Hematopoietic multipotent progenitor cell treated with erythropoietin and hydrocortisone succinate and interleukin-3 and kit ligand, for 15 days (in vitro differentiated cells): ENCODE results near the gene CRIM1.

Experiments used
- DNase-seq: peaks from one replicate; pipeline ENCODE4 v3.0.0-alpha.2; 2015; ENCODE audit warnings: low spot score

Gene CRIM1

DNA sequence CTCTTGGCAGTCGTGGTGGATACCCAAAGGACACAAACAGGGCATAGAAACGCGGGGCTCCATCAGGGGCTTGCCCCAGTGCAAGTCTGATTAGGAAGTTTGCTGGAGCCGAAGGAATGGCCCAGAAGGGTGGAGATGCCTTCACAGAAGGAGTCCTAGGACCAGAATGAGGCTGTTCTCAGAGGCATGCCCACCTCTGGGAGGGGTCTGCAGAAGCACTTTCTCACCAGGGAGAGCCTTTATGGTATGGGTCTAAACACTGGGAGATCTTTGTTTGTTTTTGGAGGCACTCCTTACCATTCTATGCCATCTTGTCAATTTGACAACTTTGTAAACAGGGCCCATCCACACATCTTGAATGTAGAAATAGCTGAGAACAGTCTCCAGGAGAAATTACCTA is 75.0 kb downstream of the CRIM1 start:
- no peak for DNase-seq

DNA sequence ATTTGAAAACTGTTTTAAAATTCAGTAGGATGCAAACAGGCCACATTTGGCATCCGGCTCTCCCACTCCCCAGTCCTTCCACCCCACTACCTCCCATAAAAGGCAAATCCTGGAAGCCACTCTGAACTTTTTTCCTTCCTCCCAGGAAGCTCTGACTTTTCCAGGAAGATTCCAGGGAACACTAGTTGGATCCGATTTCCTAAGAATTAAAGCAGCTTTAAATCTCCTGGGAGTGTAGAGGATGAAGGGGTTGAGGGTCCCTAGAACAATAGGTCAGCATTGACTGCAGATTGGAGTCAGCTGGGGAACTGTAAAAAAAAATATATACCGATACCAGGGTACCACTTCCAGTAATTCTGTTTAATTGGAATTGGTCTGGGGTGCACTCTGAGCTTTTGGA is 76.9 kb downstream of the CRIM1 start:
- DNase-seq: no peak

DNA sequence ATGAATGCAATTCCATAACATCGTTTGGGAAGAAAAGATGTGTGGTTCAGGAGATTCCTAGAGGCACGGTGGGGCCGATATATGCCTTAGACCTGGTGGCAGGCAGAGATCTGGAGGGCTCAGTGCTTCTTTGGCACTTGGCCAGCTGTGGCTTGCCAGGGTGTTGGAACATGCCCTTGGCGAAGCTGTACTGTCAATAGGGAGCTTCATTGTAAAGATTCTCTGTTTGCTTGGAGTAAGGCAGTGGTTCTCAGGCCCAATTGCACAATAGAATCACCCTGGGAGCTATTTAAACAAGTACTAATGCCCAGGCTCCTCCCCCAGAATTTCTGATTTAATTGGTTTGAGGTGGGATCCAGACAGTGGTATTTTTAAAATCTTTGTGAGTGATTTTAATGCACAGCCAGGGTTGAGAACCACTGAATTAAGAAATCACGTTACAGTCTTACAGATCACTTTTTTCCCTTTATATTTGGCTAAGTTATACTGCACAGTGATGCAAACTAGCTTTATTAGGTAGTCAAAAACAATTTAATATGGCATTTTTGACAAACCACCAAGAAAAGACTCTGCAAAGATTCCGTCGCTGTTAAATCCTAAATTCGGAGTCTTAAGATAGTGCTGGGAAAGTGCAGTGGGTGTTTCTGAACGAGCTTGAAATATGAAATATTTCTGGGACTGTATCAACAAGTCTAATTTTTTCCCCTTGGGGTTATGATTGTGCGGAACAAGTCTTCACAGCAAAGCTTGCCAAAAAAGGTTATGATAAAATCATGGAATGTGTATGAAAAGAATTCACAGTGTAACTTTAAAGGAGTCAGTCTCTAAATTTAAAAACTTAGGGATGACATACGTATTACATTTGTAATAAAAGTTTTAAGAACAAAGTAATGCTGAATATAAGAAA is 78.0 kb downstream of the CRIM1 start:
- DNase-seq: no peak

DNA sequence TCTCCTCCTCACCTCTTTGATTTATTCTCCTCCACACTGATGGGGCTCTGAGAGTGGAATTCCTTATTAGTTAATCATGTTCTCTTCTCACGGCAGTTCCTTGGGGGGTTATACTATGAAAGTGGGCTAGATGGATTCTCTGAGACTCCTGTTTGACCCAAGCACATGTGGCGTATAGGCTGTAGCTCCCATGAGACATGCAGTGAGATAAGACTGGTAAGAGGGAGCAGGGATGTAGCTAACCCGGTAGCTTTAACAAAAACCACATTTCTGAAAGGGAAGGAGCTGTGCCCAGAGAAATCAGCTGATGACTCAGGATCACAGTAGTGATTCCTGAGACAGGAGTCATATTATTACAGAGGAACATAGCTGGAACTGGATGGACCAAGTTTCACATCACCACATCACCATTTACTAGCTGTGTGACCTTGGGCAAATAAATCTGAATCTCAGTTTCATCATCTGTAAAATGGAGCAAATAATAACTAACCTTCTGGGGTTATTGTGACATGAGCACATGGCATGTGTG is 82.9 kb downstream of the CRIM1 start:
- DNase-seq: no peak

DNA sequence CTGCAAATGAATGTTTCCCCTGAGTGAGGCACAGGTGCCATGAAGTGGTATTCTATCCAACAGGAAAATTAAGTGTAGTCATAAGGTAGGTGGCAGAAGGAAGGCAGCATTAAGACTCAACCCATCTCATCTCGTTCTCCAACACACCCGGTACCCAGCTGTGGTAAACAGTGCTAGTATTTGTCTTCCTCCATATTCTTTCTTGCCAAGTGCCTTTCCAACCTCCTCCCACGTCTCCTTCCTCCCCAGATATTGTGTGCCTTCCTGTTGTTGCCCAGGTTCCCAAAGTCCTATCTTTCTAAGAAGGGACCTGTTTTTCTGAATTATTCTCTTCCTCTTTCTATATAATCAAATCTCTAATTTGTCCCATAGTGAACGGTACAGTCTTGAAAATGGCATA is 83.5 kb downstream of the CRIM1 start:
- DNase-seq: no peak

DNA sequence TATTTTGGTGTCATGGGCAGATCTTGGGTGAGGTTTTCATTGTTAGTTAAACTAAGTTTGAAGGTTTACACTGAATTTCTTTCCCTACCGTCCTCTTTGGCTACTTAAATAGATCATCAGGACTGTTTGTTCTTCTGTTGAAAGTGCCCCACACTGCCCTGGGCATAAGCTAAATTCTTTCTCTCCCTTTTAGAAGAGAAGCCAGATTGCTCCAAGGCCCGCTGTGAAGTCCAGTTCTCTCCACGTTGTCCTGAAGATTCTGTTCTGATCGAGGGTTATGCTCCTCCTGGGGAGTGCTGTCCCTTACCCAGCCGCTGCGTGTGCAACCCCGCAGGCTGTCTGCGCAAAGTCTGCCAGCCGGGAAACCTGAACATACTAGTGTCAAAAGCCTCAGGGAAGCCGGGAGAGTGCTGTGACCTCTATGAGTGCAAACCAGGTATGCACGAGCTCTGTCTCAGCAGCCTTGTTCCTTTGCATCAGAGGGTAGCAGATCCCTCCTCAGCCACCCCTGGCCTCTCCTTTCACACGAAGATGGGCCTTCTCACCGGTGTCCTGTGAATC is 85.6 kb downstream of the CRIM1 start:
- no peak for DNase-seq

DNA sequence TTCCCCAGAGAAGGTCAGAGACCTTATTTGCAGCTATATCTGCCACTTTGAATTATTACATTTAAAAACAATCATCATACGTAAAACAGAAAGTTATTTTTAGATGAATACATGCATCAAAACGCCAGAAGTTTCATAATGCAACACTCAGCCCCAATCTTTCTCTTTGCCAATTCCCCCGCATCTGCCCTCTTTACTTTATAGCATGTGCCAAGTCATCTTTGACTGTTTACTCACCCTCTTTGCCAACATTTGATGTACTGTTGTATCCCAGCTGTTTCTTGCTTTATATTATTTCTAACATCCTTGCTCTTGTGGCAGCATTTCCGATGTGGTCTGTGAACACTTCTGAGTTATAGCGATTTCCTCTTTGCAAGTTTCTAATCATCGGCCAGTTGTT is 86.2 kb downstream of the CRIM1 start:
- DNase-seq: no peak

DNA sequence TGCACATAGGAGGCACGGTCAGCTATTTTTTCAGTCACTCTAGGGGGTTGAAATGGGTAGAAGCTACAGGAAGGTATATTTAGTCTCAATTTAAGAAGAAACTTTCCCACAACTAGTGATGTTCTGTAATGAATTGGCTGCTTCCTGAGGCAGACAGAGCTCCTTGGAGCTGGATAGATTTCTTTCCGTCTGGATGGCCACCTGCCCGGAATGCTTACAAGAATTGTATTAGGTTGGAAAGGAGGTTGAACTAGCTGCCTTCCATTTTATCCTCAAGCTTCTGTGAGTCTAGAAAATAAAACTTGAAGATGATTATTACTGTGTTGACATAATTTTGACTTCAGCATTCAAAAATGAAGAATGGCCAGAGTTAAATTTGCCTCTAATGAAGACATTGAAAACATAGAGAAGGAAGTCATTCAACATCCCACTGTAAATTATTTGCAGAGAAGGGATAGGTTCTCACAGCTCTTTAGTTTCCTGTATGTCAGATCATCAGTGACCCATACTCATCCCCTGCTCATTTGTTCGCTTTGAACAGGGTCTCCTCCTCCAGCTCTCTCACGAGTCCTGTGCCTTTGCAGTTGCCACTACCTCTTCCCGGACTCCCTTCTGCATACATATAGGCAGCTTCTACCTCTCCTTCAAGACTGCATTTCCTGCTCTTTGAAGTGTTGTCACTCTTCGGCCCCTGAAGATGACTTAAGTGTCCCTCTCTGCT is 88.8 kb downstream of the CRIM1 start:
- DNase-seq: no peak

DNA sequence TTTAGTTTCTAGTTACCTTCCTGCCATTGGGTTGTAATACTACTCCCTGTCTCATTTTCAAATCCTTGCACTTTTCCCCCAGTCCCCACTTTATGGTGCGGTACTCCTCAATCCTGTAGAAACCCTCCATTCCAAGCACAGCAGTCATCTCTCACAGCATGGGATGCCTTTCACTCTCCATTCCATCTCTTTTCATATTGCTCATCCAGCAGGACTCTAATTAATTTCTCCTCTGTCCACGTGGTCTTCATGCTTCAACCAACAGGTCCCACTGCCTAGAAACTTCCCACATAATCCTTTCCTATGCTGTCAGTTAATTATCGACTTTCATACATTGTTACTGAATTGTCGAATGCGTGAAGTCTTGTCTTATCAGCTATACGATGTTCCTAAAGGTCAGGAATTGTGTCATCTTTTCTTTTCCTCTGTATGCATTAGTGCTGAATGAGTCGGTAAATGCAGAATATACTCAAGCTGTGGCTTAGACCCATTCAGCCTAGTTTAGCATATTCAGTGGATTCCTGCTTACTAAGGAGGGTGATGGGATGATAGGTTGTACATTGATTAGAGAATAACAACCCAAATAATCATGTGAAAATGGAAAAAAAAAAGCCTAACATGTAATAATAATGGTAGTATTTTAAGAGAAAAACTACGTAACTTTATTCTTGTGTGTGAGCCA is 89.7 kb downstream of the CRIM1 start:
- DNase-seq: no peak

DNA sequence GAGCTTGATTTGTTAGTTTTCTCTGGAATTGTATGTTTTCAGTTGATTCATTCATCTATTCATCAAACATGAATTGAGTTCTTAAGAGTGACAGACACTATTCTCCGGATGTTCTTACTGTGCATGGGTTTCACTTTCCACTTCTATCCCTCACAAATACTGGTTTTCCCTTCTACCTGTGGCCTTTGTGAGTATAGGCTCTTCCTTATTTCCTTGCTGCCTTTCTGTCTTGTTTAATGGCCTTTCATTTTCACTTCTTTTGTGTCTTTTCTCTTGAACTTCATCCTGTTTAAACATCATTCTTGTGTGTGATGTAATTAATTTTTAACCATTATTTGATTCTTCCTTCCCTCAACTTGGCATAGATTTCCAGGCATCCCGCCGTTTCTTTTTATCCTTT is 90.7 kb downstream of the CRIM1 start:
- no peak for DNase-seq

DNA sequence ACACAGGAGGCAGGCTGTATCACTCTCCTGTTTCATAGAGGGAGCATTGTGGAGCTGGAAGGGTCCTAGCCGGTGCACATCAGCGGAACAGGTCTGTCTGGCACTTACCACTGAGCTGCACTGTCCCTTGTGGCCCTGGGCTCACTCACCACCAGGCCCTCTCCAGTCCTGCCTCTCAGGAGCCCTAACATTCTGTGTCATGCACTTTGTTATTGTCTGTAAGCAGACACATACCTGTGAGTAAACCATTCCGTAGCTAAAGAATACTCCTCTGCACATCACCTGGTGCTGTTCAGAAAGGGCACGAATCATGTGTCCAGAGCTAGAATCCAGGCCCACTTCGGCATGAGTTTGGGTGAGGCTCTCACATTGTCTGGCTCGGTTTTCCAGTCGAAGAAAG is 93.6 kb downstream of the CRIM1 start:
- DNase-seq: no peak

DNA sequence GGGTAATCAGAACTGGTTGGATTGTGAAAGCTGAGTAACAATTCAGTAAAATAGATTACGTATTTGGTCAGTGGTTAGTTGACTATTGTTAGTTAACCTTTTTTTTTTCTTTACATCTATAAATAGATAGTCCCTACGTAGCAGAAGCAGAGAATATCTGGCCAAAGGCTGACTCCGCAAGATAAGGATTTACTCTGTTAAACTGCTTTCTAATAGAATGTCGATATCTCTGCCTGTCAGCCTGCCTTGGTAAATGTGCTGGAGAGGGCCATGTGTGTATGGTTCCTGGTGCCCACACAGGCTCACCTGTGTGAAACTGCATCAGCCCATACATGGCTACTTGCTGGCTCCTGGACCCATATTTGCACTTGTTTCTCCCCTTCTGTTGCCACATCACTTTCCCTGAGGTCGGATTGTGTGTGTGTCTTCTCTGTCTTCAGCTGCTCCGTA is 94.4 kb downstream of the CRIM1 start:
- DNase-seq: no peak

DNA sequence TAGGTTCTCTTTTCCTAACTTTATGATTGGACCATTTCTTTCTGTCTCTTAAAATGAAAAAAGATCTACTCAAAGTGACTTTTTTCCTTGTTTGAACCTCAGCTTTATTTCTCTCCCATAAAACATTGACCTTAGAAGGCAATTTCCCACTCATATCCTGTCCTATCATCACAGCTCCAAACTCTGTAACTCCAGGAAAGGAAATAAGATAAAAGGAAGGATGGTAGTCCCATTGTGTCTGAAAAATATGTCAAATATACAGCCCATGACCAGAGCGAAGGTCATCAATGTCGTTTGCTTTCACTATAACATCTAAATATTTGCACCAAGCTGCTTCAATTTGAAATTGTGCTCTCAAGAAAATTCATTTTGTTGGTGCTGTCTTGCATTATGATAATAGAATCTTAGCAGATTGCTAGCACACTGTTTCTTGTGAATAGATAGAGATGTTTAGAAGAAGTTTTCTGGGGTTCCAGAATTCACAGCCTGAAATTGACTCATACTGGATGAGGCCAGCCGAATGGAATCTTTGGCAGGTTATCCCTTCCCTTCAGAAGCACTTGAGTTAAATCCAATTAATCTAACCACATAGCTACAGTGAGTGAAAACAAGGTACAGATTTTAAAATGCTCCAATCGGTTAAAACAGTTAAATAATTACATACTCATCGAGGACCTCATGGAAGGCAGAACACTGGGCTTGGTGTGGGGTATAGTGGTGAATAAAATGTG is 95.1 kb downstream of the CRIM1 start:
- DNase-seq: no peak

DNA sequence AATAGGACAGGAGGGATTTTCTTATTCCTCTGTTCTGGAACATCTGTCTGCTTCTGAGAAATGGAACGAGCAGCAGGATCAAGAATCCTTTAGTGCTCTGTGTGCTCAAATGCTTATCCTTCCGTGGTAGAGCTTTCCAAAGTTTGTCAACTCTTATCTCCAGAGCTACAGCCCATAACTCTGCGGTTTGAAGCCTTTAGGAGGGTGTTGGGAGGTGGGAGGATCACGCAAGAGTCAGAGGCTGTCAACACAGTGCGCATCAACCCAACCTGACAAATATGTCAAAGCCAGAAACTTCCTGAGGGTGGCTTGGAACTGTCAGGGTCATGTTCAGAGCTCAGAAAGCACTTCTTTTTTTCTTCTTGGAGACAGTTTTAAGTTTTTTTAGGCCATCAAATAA is 95.9 kb downstream of the CRIM1 start:
- DNase-seq: no peak

DNA sequence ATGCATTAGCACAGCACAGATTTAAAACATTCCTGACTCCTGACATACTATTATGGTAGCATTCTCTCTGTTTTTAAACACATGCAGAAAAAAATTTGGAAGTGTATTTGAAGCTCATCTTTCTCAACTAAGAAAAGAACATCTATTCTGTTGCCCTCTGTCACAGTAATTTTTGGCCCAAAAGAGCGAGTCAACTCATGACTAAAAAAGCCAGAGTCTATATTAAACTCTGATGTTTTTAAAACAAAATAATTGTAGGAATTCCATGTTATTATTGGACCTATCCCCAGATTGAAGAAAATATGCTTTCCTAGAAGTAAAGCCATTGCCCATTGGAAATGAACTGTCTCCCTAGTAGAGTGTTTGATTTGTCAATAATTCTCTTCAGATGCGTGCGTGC is 96.7 kb downstream of the CRIM1 start:
- DNase-seq: no peak

DNA sequence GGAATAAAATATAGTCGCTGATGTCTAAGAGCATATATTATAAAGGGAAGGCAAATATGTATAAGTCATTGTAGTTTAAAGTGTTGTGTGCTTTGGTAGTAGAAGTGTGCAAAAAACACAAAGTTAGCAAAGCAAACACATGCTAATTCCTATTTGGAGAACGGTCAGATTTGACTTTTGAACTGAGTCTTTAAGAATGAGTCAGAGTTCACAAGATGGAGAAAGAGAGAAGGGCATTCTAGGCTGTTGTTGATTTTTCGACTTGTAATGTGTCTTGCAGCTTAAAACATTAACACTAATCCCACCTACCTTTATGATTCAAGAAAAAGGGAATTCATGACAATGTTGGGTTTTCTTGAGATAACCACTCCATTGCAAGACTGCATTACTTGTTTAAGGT is 98.1 kb downstream of the CRIM1 start:
- no peak for DNase-seq

DNA sequence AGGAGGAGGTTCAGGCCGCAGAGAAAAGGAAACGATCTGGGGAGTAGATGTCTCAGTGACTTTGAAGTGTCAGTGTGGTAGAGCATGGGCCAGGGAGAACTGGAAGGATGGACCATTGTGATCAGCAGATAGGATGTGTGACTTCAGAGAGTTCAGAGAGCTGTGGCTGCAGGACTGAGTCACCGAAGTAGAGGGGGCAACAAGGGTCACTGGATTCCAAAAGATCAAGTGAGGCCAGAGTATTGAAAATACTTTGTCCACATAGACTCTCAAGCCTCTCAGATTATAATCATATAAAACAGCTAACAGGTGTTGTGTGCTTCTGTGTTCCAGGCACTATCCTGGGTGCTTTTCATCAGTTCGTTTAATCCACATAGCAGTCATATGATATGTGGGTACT is 99.4 kb downstream of the CRIM1 start:
- DNase-seq: no peak

DNA sequence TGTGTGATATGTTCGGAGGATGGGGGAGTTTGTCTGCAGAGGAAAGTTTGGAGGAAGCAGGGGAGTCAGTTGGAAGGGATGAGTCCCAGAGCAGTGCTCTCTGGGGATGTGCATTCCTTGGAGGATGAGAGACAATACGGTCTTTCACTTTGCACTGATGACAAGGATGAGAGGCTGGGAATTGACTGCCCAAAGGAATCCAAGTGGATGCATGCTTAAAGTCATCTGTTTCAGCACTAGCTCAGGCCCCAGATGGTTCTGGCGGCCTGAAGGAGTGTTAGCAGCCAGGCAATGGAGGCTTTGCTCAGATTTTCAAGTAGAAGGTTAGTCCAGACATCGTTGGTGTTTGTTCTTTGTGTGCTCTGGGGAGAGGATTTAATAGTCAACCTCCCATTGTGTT is 100.2 kb downstream of the CRIM1 start:
- no peak for DNase-seq

DNA sequence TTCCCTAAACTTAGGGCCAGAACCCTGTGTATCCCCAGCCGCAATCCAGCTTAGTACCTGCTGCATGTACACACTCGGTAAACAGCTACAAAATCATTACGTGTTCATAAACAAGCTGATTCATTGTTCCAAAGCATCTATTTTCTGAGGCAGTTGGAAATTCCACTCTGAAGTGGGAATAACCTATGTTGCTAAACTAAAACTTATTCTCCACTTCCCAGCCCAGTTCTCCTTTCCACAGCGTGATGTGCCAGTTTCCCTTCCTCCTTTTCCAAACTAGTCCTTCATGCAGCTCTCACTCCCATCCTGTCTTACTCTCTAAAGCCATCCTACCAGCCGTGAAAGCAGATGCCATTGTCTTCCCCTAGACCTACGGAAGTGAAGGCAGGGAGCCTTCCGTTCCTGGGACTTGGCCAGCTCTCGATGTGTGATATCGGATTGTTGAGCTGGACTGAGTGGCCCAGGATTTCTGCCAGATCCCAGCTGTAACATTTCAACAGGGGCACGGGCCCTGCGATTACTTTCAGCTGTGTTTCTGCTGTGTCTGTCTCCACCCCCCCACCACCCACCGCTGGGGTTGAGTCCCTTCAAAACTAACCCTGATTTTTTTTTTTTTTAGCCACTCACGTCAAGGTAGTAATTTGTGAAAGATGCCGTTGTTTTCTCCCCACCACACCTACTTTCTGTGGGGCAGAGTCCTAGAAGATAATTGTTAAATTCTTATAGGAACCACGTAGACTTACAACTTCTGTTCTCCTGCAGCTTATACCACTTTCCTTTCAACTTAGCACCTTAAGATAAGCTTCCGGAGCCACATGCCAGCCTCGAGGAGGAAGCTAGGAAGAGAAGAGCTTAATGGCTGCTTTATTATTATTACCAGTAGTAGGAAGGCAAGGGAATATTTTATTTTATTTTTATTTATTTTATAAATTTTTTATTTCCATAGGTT is 100.9 kb downstream of the CRIM1 start:
- no peak for DNase-seq

DNA sequence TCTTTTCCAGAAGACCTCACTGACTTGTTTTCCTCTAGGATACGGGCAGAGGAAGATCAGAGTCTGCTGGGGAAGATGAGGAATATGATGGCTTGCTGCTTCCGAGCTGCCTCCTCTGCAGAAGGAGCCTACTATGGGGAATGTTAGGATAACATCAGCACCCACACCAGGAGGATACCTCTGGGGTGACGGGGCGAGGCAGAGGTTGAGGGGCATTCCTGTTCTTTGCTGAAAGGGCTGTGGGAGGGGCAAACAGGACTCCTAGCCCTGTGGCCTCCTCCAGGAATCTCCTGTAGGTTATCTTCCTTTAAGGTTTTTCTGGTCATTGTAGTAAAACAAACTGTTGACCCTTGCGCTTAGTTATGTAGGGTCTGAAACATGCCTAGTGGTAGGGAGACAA is 102.5 kb downstream of the CRIM1 start:
- DNase-seq: no peak
